SK-N-MC (cell line): ENCODE measurements around the gene LMO3.

Experiments
- EZH2 ChIP-seq: fragments of 200-600 bp; sonication (generic); IDR thresholded peaks from one replicate; pipeline ENCODE4 v1.6.1; 2017; ENCODE audit warnings: antibody characterized with exemption
- FOXP2 ChIP-seq: optimal IDR thresholded peaks from 2 replicates; pipeline ENCODE3; 2011; ENCODE audit warnings: mild to moderate bottlenecking, moderate library complexity; ENCODE audit not compliant: insufficient read depth; ENCODE audit errors: extremely low read length, control extremely low read depth
- POLR2AphosphoS5 ChIP-seq: IDR thresholded peaks from 2 replicates; pipeline ENCODE4 v1.6.1; 2012; ENCODE audit warnings: mild to moderate bottlenecking, low read depth, low read length, borderline replicate concordance

- TF ChIP-seq POLR2AphosphoS5 (no peak), EZH2 (no peak), FOXP2 (no peak)
Observed at GRCh38 chr12:16636435-16637055, 30.6 kb upstream of the LMO3 start.
